Measurements from ENCODE around the gene NQO1. TPM values are rescaled to one million over a fixed set of nuclear protein-coding genes. Genes with fewer than 3 reads are reported as not detected.

The NQO1 gene
- total RNA-seq, 1 experiment from 2014 or later = 519 TPM

DNA sequence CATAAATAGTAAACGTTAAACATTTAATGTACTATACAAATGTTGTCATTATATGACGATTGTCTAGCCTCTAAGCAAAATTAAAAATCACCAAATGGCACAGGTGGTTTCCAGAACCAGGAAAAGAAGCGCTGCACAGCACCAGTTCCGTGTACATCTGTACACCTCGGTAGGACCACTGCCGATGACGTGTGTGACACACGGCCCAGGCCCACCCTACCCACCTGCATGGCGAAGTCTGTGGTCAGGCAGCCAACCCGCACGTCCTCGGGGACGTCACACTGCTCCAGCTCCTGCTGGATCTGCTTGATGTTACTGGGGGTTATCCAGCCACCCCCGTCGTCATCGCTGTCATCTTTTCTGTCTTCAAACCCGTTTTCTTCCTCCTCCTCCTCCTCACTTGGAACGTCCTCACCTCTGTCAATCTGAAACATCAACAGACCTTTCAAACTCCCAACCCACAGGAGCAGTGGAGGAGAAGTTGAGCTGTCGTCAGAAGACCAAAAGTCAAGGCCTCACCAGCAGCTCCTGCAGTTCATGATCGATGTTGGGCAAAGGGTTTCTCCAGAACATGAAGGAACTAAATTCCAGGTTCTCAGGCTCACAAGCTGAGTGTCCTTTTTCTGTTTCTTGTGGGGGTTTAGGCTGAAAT, 22.5 kb upstream of the NQO1 start:
- no peak overlapping the region for H3K27ac ChIP-seq (ENCODE audit: low read depth, low read length)
- H3K9ac ChIP-seq (ENCODE audit: low read length) = no peak overlapping the region
- no peak for ATAC-seq
- H3K4me2 ChIP-seq (ENCODE audit: low read length) = no peak overlapping the region
- ChIA-PET CTCF (no interaction called here), POLR2A (no interaction called here), RAD21 (ENCODE audit: low non-redundant PET in 1 of 2, low total read pairs in 2 of 2, uncharacterized antibody in 2 of 2, unreplicated experiment in 2 of 2) (no interaction called here)
- peaks cover 67 to 82% of the 10 kb centered on the region in 2 experiments for H3K36me3 ChIP-seq (ENCODE audit: control insufficient read depth in 1 of 2, insufficient read depth in 2 of 2, low read length in 2 of 2)
- no peak overlapping the region for H2AFZ ChIP-seq (ENCODE audit: low read depth, low read length, poor library complexity, severe bottlenecking)
- no peaks in the 10 kb centered on the region for H3K27me3 ChIP-seq (ENCODE audit: insufficient read depth, low read length)
- H3K9me2 ChIP-seq (ENCODE audit: insufficient read depth) = no peaks in the 10 kb centered on the region
- H3K4me1 ChIP-seq (ENCODE audit: control insufficient read depth in 1 of 2, insufficient read depth in 2 of 2, low read length in 2 of 2) = peaks cover 5 to 8% of the 10 kb centered on the region in 2 experiments
- intact Hi-C loops (cut with micrococcal nuclease) = no loop called here
- no peak for TF ChIP-seq EZH2phosphoT487 (IDR thresholded peaks at IDR 0.05; ENCODE audit: borderline replicate concordance)
- TF ChIP-seq POLR2AphosphoS5 (IDR thresholded peaks at IDR 0.05; ENCODE audit: low read depth, low read length) = no peak
- no peak for TF ChIP-seq CBX3 (IDR thresholded peaks at IDR 0.05; ENCODE audit: low read depth)
- TF ChIP-seq, protein P1, sequence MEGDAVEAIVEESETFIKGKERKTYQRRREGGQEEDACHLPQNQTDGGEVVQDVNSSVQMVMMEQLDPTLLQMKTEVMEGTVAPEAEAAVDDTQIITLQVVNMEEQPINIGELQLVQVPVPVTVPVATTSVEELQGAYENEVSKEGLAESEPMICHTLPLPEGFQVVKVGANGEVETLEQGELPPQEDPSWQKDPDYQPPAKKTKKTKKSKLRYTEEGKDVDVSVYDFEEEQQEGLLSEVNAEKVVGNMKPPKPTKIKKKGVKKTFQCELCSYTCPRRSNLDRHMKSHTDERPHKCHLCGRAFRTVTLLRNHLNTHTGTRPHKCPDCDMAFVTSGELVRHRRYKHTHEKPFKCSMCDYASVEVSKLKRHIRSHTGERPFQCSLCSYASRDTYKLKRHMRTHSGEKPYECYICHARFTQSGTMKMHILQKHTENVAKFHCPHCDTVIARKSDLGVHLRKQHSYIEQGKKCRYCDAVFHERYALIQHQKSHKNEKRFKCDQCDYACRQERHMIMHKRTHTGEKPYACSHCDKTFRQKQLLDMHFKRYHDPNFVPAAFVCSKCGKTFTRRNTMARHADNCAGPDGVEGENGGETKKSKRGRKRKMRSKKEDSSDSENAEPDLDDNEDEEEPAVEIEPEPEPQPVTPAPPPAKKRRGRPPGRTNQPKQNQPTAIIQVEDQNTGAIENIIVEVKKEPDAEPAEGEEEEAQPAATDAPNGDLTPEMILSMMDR (IDR thresholded peaks at IDR 0.05 in 2 of 3, conservative IDR thresholded peaks at IDR 0.05 in 1 of 3; ENCODE audit: borderline replicate concordance in 1 of 3, insufficient read depth in 1 of 3, low read depth in 2 of 3, low read length in 2 of 3) = no peak
- TF ChIP-seq POLR2A (IDR thresholded peaks at IDR 0.05; ENCODE audit: borderline replicate concordance, extremely low read depth, insufficient read depth, insufficient read length) = no peak
- no peak for TF ChIP-seq SIN3A (IDR thresholded peaks at IDR 0.05; ENCODE audit: low read depth)
- DNase-seq (ENCODE audit: low read depth, low spot score) = no peak
- H4K20me1 ChIP-seq (ENCODE audit: insufficient read depth) = no peaks in the 10 kb centered on the region
- H3K4me3 ChIP-seq (replicated peaks in 1 of 2; ENCODE audit: low read depth in 1 of 2, low read length in 2 of 2) = no peak overlapping the region
- H3K9me3 ChIP-seq (ENCODE audit: control insufficient read depth in 1 of 2, insufficient read depth in 1 of 2, low read depth in 1 of 2, low read length in 2 of 2) = no peaks in the 10 kb centered on the region
- peaks cover 99% of the 10 kb centered on the region for H3K79me2 ChIP-seq (ENCODE audit: insufficient read depth, low read length)
- BruUV-seq (replicated peaks) = no TSS peak

DNA sequence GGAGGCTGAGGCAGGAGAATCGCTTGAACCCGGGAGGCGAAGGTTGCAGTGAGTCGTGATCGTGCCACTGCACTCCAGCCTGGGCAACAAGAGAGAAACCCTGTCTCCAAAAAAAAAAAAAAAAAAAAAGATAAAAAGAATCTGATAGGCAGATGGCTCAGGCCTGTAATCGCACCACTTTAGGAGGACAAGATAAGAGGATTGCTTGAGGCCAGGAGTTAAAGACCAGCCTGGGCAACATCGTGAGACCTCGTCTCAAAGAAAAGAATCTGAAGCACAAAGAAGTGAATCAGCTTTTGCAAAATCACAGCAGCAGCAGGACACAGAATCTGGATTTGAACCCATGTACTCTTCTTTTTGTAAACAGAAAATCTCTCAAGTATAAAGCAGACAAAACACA, 20.8 kb upstream of the NQO1 start:
- no peaks in the 10 kb centered on the region for H4K20me1 ChIP-seq (ENCODE audit: insufficient read depth)
- RAD21 ChIA-PET (ENCODE audit: low non-redundant PET in 1 of 2, low total read pairs in 2 of 2, uncharacterized antibody in 2 of 2, unreplicated experiment in 2 of 2) = no interaction called here
- TF ChIP-seq, protein P2, sequence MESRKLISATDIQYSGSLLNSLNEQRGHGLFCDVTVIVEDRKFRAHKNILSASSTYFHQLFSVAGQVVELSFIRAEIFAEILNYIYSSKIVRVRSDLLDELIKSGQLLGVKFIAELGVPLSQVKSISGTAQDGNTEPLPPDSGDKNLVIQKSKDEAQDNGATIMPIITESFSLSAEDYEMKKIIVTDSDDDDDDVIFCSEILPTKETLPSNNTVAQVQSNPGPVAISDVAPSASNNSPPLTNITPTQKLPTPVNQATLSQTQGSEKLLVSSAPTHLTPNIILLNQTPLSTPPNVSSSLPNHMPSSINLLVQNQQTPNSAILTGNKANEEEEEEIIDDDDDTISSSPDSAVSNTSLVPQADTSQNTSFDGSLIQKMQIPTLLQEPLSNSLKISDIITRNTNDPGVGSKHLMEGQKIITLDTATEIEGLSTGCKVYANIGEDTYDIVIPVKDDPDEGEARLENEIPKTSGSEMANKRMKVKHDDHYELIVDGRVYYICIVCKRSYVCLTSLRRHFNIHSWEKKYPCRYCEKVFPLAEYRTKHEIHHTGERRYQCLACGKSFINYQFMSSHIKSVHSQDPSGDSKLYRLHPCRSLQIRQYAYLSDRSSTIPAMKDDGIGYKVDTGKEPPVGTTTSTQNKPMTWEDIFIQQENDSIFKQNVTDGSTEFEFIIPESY (IDR thresholded peaks at IDR 0.05; ENCODE audit: extremely low read depth, insufficient replicate concordance, low read length) = no peak
- TF ChIP-seq ZNF274 (IDR thresholded peaks at IDR 0.05; ENCODE audit: low read depth, low read length) (no peak), POLR2AphosphoS5 (IDR thresholded peaks at IDR 0.05; ENCODE audit: low read depth, low read length) (no peak), SRF (IDR thresholded peaks at IDR 0.05; ENCODE audit: low read depth) (no peak), CEBPB (IDR thresholded peaks at IDR 0.05; ENCODE audit: low read depth) (no peak)
- TF ChIP-seq, protein P3, sequence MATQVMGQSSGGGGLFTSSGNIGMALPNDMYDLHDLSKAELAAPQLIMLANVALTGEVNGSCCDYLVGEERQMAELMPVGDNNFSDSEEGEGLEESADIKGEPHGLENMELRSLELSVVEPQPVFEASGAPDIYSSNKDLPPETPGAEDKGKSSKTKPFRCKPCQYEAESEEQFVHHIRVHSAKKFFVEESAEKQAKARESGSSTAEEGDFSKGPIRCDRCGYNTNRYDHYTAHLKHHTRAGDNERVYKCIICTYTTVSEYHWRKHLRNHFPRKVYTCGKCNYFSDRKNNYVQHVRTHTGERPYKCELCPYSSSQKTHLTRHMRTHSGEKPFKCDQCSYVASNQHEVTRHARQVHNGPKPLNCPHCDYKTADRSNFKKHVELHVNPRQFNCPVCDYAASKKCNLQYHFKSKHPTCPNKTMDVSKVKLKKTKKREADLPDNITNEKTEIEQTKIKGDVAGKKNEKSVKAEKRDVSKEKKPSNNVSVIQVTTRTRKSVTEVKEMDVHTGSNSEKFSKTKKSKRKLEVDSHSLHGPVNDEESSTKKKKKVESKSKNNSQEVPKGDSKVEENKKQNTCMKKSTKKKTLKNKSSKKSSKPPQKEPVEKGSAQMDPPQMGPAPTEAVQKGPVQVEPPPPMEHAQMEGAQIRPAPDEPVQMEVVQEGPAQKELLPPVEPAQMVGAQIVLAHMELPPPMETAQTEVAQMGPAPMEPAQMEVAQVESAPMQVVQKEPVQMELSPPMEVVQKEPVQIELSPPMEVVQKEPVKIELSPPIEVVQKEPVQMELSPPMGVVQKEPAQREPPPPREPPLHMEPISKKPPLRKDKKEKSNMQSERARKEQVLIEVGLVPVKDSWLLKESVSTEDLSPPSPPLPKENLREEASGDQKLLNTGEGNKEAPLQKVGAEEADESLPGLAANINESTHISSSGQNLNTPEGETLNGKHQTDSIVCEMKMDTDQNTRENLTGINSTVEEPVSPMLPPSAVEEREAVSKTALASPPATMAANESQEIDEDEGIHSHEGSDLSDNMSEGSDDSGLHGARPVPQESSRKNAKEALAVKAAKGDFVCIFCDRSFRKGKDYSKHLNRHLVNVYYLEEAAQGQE (IDR thresholded peaks at IDR 0.05; ENCODE audit: low read depth) = no peak
- TF ChIP-seq, protein P4, sequence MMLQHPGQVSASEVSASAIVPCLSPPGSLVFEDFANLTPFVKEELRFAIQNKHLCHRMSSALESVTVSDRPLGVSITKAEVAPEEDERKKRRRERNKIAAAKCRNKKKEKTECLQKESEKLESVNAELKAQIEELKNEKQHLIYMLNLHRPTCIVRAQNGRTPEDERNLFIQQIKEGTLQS (IDR thresholded peaks at IDR 0.05) = no peak

More for the DNA sequence above, 20.8 kb upstream of the NQO1 start:
- no peaks in the 10 kb centered on the region for H3K9me3 ChIP-seq (ENCODE audit: control insufficient read depth in 1 of 2, insufficient read depth in 1 of 2, low read depth in 1 of 2, low read length in 2 of 2)
- H3K9me2 ChIP-seq (ENCODE audit: insufficient read depth) = no peaks in the 10 kb centered on the region
- H3K4me1 ChIP-seq (ENCODE audit: control insufficient read depth in 1 of 2, insufficient read depth in 2 of 2, low read length in 2 of 2) = no peaks in the 10 kb centered on the region
- no peak overlapping the region for H3K9ac ChIP-seq (ENCODE audit: low read length)
- DNase-seq (ENCODE audit: low read depth, low spot score) (no peak), ATAC-seq (no peak)
- H2AFZ ChIP-seq (ENCODE audit: low read depth, low read length, poor library complexity, severe bottlenecking) = no peak overlapping the region
- ChIA-PET POLR2A (no interaction called here), CTCF (no interaction called here)
- no TSS peak for BruUV-seq (replicated peaks)
- H3K27ac ChIP-seq (ENCODE audit: low read depth, low read length) = no peak overlapping the region
- intact Hi-C loops (cut with micrococcal nuclease) = no loop called here
- H3K4me3 ChIP-seq (replicated peaks in 1 of 2; ENCODE audit: low read depth in 1 of 2, low read length in 2 of 2) = no peak overlapping the region
- no peak overlapping the region for H3K4me2 ChIP-seq (ENCODE audit: low read length)
- peaks cover 77 to 88% of the 10 kb centered on the region in 2 experiments for H3K36me3 ChIP-seq (ENCODE audit: control insufficient read depth in 1 of 2, insufficient read depth in 2 of 2, low read length in 2 of 2)
- H3K27me3 ChIP-seq (ENCODE audit: insufficient read depth, low read length) = no peaks in the 10 kb centered on the region
- peaks cover 98% of the 10 kb centered on the region for H3K79me2 ChIP-seq (ENCODE audit: insufficient read depth, low read length)
